Naive thymus-derived CD4-positive, alpha-beta T cell (primary cell): ENCODE data around the gene OSBPL6. TPM values are rescaled to one million over a fixed set of nuclear protein-coding genes. Genes with fewer than 3 reads are reported as not detected.

ENCODE experiments used
- ATAC-seq: fragments of 150-1000 bp; cut with Tn5 transposase; 2 replicates; pipeline ENCODE4 v1.10.0; 2021; ENCODE audit warnings: mild to moderate bottlenecking, moderate library complexity
- CTCF ChIA-PET: fragments of 350-600 bp; sonication (Branson Sonifier 250); formaldehyde crosslinking; loops from one replicate; lab custom pipeline; 2021; ENCODE audit warnings: antibody characterized with exemption; lab: Charles Lee
- POLR2A ChIA-PET: fragments of 350-600 bp; sonication (Branson Sonifier 250); formaldehyde crosslinking; loops from one replicate; lab custom pipeline; 2021; ENCODE audit warnings: antibody characterized with exemption, inconsistent platforms; lab: Charles Lee
- DNase-seq, 9 donors: peaks; one replicate each; pipeline versions ENCODE4 v3.0.0 to v3.0.0-alpha.2; 2020 to 2022; ENCODE audit warnings: mixed read lengths in 1 of 9
- H3K27ac ChIP-seq: one replicate; pipeline ENCODE4 v1.7.0; 2013; ENCODE audit warnings: mild to moderate bottlenecking, low read depth, low read length, moderate library complexity
- H3K27me3 ChIP-seq, 2 donors: one replicate each; pipeline ENCODE4 v1.7.0; 2013; ENCODE audit warnings: low read length in 2 of 2, mild to moderate bottlenecking in 2 of 2, moderate library complexity in 2 of 2; ENCODE audit not compliant: control insufficient read depth in 2 of 2, insufficient read depth in 2 of 2
- H3K36me3 ChIP-seq, 3 experiments: 1 replicate in 2 of 3; 2 replicates in 1 of 3; pipeline ENCODE4 v1.7.0; 2013; ENCODE audit warnings: low read length in 3 of 3, mild to moderate bottlenecking in 3 of 3, moderate library complexity in 1 of 3; ENCODE audit not compliant: insufficient read depth in 3 of 3, control insufficient read depth in 2 of 3
- H3K4me1 ChIP-seq, 2 donors: one replicate each; pipeline ENCODE4 v1.7.0; 2013; ENCODE audit warnings: low read length in 2 of 2, mild to moderate bottlenecking in 2 of 2, moderate library complexity in 1 of 2; ENCODE audit not compliant: control insufficient read depth in 2 of 2, insufficient read depth in 2 of 2
- H3K4me3 ChIP-seq: 2 replicates; pipeline ENCODE4 v1.7.0; 2013; ENCODE audit warnings: mild to moderate bottlenecking, low read length
- H3K9me3 ChIP-seq, 3 experiments: 1 replicate in 2 of 3; 2 replicates in 1 of 3; pipeline ENCODE4 v1.7.0; 2013; ENCODE audit warnings: low read length in 3 of 3; ENCODE audit not compliant: control insufficient read depth in 2 of 3
- H3K27ac Mint-ChIP-seq, 9 donors: one replicate each; pipeline ENCODE4 v1.8.0; 2020 to 2022; ENCODE audit warnings: mixed read lengths in 9 of 9, mild to moderate bottlenecking in 8 of 9, moderate library complexity in 5 of 9, inconsistent platforms in 2 of 9
- H3K27me3 Mint-ChIP-seq, 5 donors: one replicate each; pipeline ENCODE4 v1.8.0; 2021 to 2022; ENCODE audit warnings: mixed read lengths in 5 of 5, mild to moderate bottlenecking in 1 of 5
- H3K36me3 Mint-ChIP-seq, 5 donors: one replicate each; pipeline ENCODE4 v1.8.0; 2020 to 2022; ENCODE audit warnings: mixed read lengths in 5 of 5, mild to moderate bottlenecking in 3 of 5, inconsistent platforms in 1 of 5
- H3K4me1 Mint-ChIP-seq, 7 donors: one replicate each; pipeline ENCODE4 v1.8.0; 2020 to 2022; ENCODE audit warnings: mixed read lengths in 7 of 7, mild to moderate bottlenecking in 3 of 7, inconsistent platforms in 1 of 7
- H3K4me3 Mint-ChIP-seq, 10 donors: one replicate each; pipeline ENCODE4 v1.8.0; 2020 to 2022; ENCODE audit warnings: mild to moderate bottlenecking in 10 of 10, mixed read lengths in 10 of 10, moderate library complexity in 6 of 10, inconsistent platforms in 2 of 10
- H3K9me3 Mint-ChIP-seq, 11 donors: one replicate each; pipeline ENCODE4 v1.8.0; 2020 to 2022; ENCODE audit warnings: mixed read lengths in 11 of 11, mild to moderate bottlenecking in 4 of 11, inconsistent platforms in 1 of 11, moderate library complexity in 1 of 11
- intact Hi-C, 2 donors: fragments of 100-400 bp; cut with micrococcal nuclease; formaldehyde crosslinking; loops; one replicate each; pipeline ENCODE4 v1.15.1; 2023
- polyA plus RNA-seq, 2 donors: library from polyadenylated mRNA; unstranded; fragments of 300-500 nt; fragmentation: Illumina TruSeq; gene quantifications; one replicate each; pipeline ENCODE4 v1.2.3, GENCODE V29; 2021
- total RNA-seq, 6 experiments: library from RNA in 5 of 6; stranded (reverse) in 5 of 6; gene quantifications; 1 replicate in 5 of 6; 2 replicates in 1 of 6; pipeline ENCODE4 v1.2.3 and lab custom pipeline; 2021 to 2026

The OSBPL6 gene
- total and polyA plus RNA-seq, 7 experiments from 2014 or later = 0.05 to 1.1 (median 0.48) TPM; not detected in 2

GRCh38 chr2:178385595-178386148, 191.4 kb downstream of the OSBPL6 start:
- DNase-seq (no peak), ATAC-seq (no peak)
- intact Hi-C loops = no loop called here
- Histone ChIP-seq H3K36me3 (no peaks in the 10 kb centered on the region), H3K9me3 (no peaks in the 10 kb centered on the region), H3K27ac (no peak overlapping the region), H3K27me3 (no peaks in the 10 kb centered on the region), H3K4me1 (no peaks in the 10 kb centered on the region), H3K4me3 (no peak overlapping the region)
- Mint-ChIP-seq H3K36me3 (peaks cover 0 to 6% (median 0%) of the 10 kb centered on the region in 5 donors), H3K27ac (no peak overlapping the region), H3K27me3 (peaks cover 0 to 4% (median 0%) of the 10 kb centered on the region in 5 donors), H3K9me3 (no peaks in the 10 kb centered on the region), H3K4me3 (no peak overlapping the region), H3K4me1 (peaks cover 0 to 11% (median 4%) of the 10 kb centered on the region in 7 donors)
- ChIA-PET POLR2A (no interaction called here), CTCF (no interaction called here)

- H3K27me3 Mint-ChIP-seq = peaks cover 0 to 4% (median 0%) of the 10 kb centered on the region in 5 donors
- no peaks in the 10 kb centered on the region for H3K4me1 ChIP-seq
- no peak overlapping the region for H3K27ac ChIP-seq
- H3K4me3 Mint-ChIP-seq = peak overlapping the region in 1 of 10 donors; percentile 36
- peaks cover 0 to 6% (median 0%) of the 10 kb centered on the region in 5 donors for H3K36me3 Mint-ChIP-seq
- H3K4me3 ChIP-seq = no peak overlapping the region
- ChIA-PET POLR2A (no interaction called here), CTCF (no interaction called here)
- H3K4me1 Mint-ChIP-seq = peaks cover 0 to 8% (median 4%) of the 10 kb centered on the region in 7 donors
- H3K9me3 ChIP-seq = no peaks in the 10 kb centered on the region
- H3K27me3 ChIP-seq = no peaks in the 10 kb centered on the region
- H3K36me3 ChIP-seq = no peaks in the 10 kb centered on the region
- DNase-seq (no peak), ATAC-seq (no peak)
- intact Hi-C loops = no loop called here
- H3K9me3 Mint-ChIP-seq = no peaks in the 10 kb centered on the region
- H3K27ac Mint-ChIP-seq = peak overlapping the region in 1 of 9 donors; percentile 77
Observed at GRCh38 chr2:178386986-178387597, 192.8 kb downstream of the OSBPL6 start.

GRCh38 chr2:178388287-178388686, 194.0 kb downstream of the OSBPL6 start:
- DNase-seq = no peak
- no peak overlapping the region for H3K4me3 Mint-ChIP-seq
- H3K9me3 Mint-ChIP-seq = no peaks in the 10 kb centered on the region
- intact Hi-C loops = no loop called here
- Histone ChIP-seq H3K4me1 (no peaks in the 10 kb centered on the region), H3K36me3 (no peaks in the 10 kb centered on the region), H3K9me3 (no peaks in the 10 kb centered on the region), H3K27ac (no peak overlapping the region), H3K27me3 (no peaks in the 10 kb centered on the region), H3K4me3 (no peak overlapping the region)
- peak overlapping the region in 1 of 9 donors; percentile 67 for H3K27ac Mint-ChIP-seq
- ChIA-PET CTCF (no interaction called here), POLR2A (no interaction called here)
- peaks cover 0 to 8% (median 4%) of the 10 kb centered on the region in 7 donors for H3K4me1 Mint-ChIP-seq
- H3K27me3 Mint-ChIP-seq = peaks cover 0 to 11% (median 0%) of the 10 kb centered on the region in 5 donors
- no peak for ATAC-seq
- H3K36me3 Mint-ChIP-seq = peaks cover 0 to 6% (median 0%) of the 10 kb centered on the region in 5 donors

GRCh38 chr2:178391701-178392100, 197.4 kb downstream of the OSBPL6 start:
- Mint-ChIP-seq H3K36me3 (peaks cover 0 to 6% (median 0%) of the 10 kb centered on the region in 5 donors), H3K27me3 (peaks cover 0 to 25% (median 0%) of the 10 kb centered on the region in 5 donors), H3K4me3 (no peak overlapping the region), H3K9me3 (no peaks in the 10 kb centered on the region), H3K4me1 (peaks cover 0 to 8% (median 4%) of the 10 kb centered on the region in 7 donors), H3K27ac (no peak overlapping the region)
- intact Hi-C loops = no loop called here
- no peaks in the 10 kb centered on the region for H3K36me3 ChIP-seq
- no peak for DNase-seq
- ChIA-PET CTCF (no interaction called here), POLR2A (no interaction called here)
- H3K9me3 ChIP-seq = no peaks in the 10 kb centered on the region
- no peak overlapping the region for H3K27ac ChIP-seq
- H3K4me1 ChIP-seq = no peaks in the 10 kb centered on the region
- H3K4me3 ChIP-seq = no peak overlapping the region
- no peak for ATAC-seq
- no peaks in the 10 kb centered on the region for H3K27me3 ChIP-seq

- DNase-seq (no peak), ATAC-seq (no peak)
- Mint-ChIP-seq H3K9me3 (no peaks in the 10 kb centered on the region), H3K36me3 (peaks cover 0 to 2% (median 0%) of the 10 kb centered on the region in 5 donors), H3K4me1 (peaks cover 0 to 5% (median 2%) of the 10 kb centered on the region in 7 donors), H3K27ac (no peak overlapping the region), H3K27me3 (peaks cover 0 to 25% (median 0%) of the 10 kb centered on the region in 5 donors), H3K4me3 (no peak overlapping the region)
- H3K36me3 ChIP-seq = no peaks in the 10 kb centered on the region
- ChIA-PET CTCF (interaction anchor here (1.1 kb wide), 1 partner anchor 23 kb away, joined by 3 read pairs; no protein-coding TSS in a partner anchor), POLR2A (no interaction called here)
- H3K27me3 ChIP-seq = no peaks in the 10 kb centered on the region
- intact Hi-C loops = no loop called here
- no peaks in the 10 kb centered on the region for H3K4me1 ChIP-seq
- H3K4me3 ChIP-seq = no peak overlapping the region
- H3K27ac ChIP-seq = no peak overlapping the region
- H3K9me3 ChIP-seq = no peaks in the 10 kb centered on the region
Observed at GRCh38 chr2:178392215-178392614, 197.9 kb downstream of the OSBPL6 start.

- Histone ChIP-seq H3K4me3 (no peak overlapping the region), H3K4me1 (no peaks in the 10 kb centered on the region), H3K27me3 (no peaks in the 10 kb centered on the region), H3K27ac (no peak overlapping the region), H3K9me3 (no peaks in the 10 kb centered on the region), H3K36me3 (no peaks in the 10 kb centered on the region)
- no peak overlapping the region for H3K27ac Mint-ChIP-seq
- no peak overlapping the region for H3K4me3 Mint-ChIP-seq
- peaks cover 0 to 6% (median 0%) of the 10 kb centered on the region in 7 donors for H3K4me1 Mint-ChIP-seq
- ATAC-seq (no peak), DNase-seq (no peak)
- H3K36me3 Mint-ChIP-seq = no peaks in the 10 kb centered on the region
- peaks cover 0 to 25% (median 0%) of the 10 kb centered on the region in 5 donors for H3K27me3 Mint-ChIP-seq
- ChIA-PET POLR2A (no interaction called here), CTCF (interaction anchor here (0.8 to 4.8 kb wide), 6 partner anchors 10 to 24 kb away, joined by 3 to 37 read pairs (median 4); no protein-coding TSS in a partner anchor)
- intact Hi-C loops = loop anchor here (5.0 kb wide), 3 partner anchors 127 to 1357 kb away; partner anchors contain the start of gene RBM45 (in 1 of the 2)
- no peaks in the 10 kb centered on the region for H3K9me3 Mint-ChIP-seq
Observed at GRCh38 chr2:178394859-178395258, 200.5 kb downstream of the OSBPL6 start.
